ENCODE results near the gene AFAP1L2.
"Not testable (repeated sequence)": the region's sequence is repeated elsewhere in the genome, so short reads cannot be mapped to it uniquely, and the experiment has no call there.

DNA sequence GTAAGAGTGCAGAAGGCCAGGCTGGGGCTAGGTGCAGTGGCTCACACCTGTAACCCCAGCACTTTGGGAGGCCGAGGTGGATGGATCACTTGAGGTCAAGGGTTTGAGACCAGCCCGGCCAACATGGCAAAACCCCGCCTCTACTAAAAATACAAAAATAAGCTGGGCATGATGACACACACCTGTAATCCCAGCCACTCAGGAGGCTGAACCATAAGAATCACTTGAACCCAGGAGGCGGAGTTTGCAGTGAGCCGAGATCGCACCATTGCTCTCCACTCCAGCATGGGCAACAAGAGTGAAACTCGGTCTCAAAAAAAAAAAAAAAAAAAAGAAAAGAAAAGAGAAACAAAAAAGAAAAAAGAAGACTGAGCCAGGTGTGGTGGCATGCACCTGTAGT, 55.2 kb downstream of the AFAP1L2 start:
- not testable (repeated sequence) for TF ChIP-seq CTCF (IDR thresholded peaks at IDR 0.05; ENCODE audit: low read depth, low read length); EZH2phosphoT487 (IDR thresholded peaks at IDR 0.05; ENCODE audit: low read depth)
